ENCODE results near the gene DBX2.

The DBX2 gene

DNA sequence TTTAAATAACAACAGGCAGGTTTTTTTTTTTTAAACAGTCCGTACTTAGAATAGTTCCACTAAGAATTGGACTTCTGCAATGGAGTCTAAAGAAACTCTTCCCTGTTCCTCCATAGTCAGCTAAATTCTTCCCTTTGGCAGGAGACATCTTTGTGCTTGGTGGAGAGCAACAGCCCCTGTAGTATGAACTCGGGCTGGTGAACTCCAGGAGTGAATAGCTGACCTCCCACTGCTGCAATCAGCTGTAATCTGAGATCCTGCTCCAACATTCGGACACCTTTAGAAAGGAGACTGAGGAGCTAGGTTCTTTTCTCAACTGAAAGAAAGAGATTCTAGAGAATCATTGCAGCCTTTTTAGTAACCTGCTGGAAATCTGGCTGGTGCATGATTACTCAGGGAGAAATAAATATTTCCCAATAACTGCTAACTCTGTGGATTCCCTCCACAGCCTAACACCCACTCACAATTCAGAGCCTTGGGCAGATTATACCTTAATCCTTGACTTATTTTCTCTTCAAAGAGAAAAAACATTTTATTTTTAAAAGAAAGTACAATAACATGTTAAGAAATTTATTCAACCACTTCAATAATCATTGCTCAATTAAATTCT lies 25.6 kb upstream of the DBX2 start:
- no peaks in the 10 kb centered on the region for H3F3A ChIP-seq (ENCODE audit: insufficient read depth)
- no peaks in the 10 kb centered on the region for H3K27me3 ChIP-seq (ENCODE audit: low read length)
- no peaks in the 10 kb centered on the region for H3K79me2 ChIP-seq (ENCODE audit: insufficient read depth, low read length)
- no peak overlapping the region for H3K4me2 ChIP-seq (ENCODE audit: low read depth, low read length, poor library complexity, severe bottlenecking)
- no peak overlapping the region for H3K27ac ChIP-seq (ENCODE audit: low read depth, low read length)
- no peaks in the 10 kb centered on the region; the same call in 1 of the 2 replicates for H3K9me2 ChIP-seq (replicated peaks; ENCODE audit: insufficient read depth, low read length)
- no peak overlapping the region for H3K4me3 ChIP-seq (ENCODE audit: insufficient read depth, low read length, poor library complexity, severe bottlenecking)
- no peak overlapping the region for H3K9ac ChIP-seq (ENCODE audit: low read length)
- TF ChIP-seq, protein P1, sequence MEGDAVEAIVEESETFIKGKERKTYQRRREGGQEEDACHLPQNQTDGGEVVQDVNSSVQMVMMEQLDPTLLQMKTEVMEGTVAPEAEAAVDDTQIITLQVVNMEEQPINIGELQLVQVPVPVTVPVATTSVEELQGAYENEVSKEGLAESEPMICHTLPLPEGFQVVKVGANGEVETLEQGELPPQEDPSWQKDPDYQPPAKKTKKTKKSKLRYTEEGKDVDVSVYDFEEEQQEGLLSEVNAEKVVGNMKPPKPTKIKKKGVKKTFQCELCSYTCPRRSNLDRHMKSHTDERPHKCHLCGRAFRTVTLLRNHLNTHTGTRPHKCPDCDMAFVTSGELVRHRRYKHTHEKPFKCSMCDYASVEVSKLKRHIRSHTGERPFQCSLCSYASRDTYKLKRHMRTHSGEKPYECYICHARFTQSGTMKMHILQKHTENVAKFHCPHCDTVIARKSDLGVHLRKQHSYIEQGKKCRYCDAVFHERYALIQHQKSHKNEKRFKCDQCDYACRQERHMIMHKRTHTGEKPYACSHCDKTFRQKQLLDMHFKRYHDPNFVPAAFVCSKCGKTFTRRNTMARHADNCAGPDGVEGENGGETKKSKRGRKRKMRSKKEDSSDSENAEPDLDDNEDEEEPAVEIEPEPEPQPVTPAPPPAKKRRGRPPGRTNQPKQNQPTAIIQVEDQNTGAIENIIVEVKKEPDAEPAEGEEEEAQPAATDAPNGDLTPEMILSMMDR (IDR thresholded peaks at IDR 0.05; ENCODE audit: insufficient read depth, low read length, poor library complexity, severe bottlenecking): no peak
- no peak for TF ChIP-seq EZH2phosphoT487 (conservative IDR thresholded peaks at IDR 0.05; ENCODE audit: low read length)
- no peaks in the 10 kb centered on the region for H3K9me3 ChIP-seq (ENCODE audit: insufficient read depth, low read length)
- no peak overlapping the region for H2AFZ ChIP-seq (ENCODE audit: low read depth, low read length, severe bottlenecking)
- H4K20me1 ChIP-seq (ENCODE audit: low read depth, low read length): no peaks in the 10 kb centered on the region
- no peaks in the 10 kb centered on the region for H3K36me3 ChIP-seq (ENCODE audit: low read length)

DNA sequence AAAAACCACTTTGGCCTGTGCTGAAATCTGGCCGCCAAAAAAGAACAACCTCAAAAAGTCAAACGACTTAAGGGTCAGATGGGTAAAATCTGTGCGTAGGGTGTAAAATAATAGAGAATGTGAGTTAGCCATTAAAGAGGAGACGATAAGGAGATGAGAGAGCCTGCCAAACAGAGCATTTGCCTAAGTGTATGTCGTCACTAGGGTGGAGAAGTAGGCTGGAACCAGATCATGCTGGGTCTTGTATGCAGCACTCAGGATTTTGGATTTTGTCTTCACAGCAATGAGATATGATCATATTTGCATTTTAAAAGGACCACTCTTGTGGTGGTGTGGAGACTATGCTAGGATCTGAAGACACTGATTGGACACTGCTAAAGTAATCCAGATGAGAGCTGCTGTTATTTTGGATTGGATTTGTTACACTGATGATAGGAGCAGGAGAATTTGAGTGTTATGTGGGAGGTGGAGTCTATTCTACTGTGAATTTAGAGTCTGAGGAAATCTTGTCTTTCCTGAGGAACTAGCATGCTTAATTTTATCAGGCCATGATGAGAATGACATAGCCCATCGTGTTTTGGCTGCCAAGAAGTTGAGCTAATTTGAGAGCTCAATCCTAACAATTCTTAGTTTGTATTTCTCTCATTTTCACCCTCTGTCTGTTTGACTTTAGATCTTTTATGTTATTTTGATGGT lies 24.8 kb upstream of the DBX2 start:
- H3F3A ChIP-seq (ENCODE audit: insufficient read depth): no peaks in the 10 kb centered on the region
- no peaks in the 10 kb centered on the region; the same call in 1 of the 2 replicates for H3K9me2 ChIP-seq (replicated peaks; ENCODE audit: insufficient read depth, low read length)
- no peak overlapping the region for H2AFZ ChIP-seq (ENCODE audit: low read depth, low read length, severe bottlenecking)
- no peak overlapping the region for H3K4me3 ChIP-seq (ENCODE audit: insufficient read depth, low read length, poor library complexity, severe bottlenecking)
- H4K20me1 ChIP-seq (ENCODE audit: low read depth, low read length): no peaks in the 10 kb centered on the region
- no peak for TF ChIP-seq EZH2phosphoT487 (conservative IDR thresholded peaks at IDR 0.05; ENCODE audit: low read length)
- TF ChIP-seq, protein P1 (IDR thresholded peaks at IDR 0.05; ENCODE audit: insufficient read depth, low read length, poor library complexity, severe bottlenecking): no peak
- no peaks in the 10 kb centered on the region for H3K36me3 ChIP-seq (ENCODE audit: low read length)
- no peak overlapping the region for H3K4me2 ChIP-seq (ENCODE audit: low read depth, low read length, poor library complexity, severe bottlenecking)
- no peaks in the 10 kb centered on the region for H3K27me3 ChIP-seq (ENCODE audit: low read length)
- H3K27ac ChIP-seq (ENCODE audit: low read depth, low read length): no peak overlapping the region
- H3K79me2 ChIP-seq (ENCODE audit: insufficient read depth, low read length): no peaks in the 10 kb centered on the region
- H3K9me3 ChIP-seq (ENCODE audit: insufficient read depth, low read length): no peaks in the 10 kb centered on the region
- H3K9ac ChIP-seq (ENCODE audit: low read length): no peak overlapping the region

DNA sequence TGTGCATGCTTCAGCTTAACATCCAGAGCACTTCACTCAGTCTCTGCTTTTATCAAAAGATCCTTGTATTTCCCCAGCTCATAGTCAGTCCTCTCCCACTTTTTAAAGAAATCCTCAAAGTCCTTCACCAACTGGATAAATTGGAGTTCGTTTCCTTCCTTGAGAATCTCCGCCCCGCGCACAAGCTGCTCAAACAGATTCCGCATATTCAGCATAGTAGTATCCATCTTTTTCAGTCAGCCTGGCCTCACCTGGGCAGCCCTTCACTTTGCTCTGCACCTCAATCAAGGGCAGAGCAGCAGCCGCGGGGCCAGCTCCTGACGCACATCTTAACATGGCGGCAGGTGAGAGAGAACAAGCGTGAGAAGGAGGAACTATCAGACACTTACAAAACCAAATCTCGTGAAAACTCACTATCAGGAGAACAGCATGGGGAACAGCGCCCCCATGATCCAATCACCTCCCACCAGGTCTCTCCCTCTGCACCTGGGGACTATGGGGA lies 14.3 kb upstream of the DBX2 start:
- Histone ChIP-seq H3K36me3 (ENCODE audit: low read length) (no peaks in the 10 kb centered on the region), H2AFZ (ENCODE audit: low read depth, low read length, severe bottlenecking) (no peak overlapping the region), H4K20me1 (ENCODE audit: low read depth, low read length) (no peaks in the 10 kb centered on the region), H3K27me3 (ENCODE audit: low read length) (no peaks in the 10 kb centered on the region), H3K9ac (ENCODE audit: low read length) (no peak overlapping the region), H3F3A (ENCODE audit: insufficient read depth) (no peaks in the 10 kb centered on the region), H3K9me2 (replicated peaks; ENCODE audit: insufficient read depth, low read length) (no peaks in the 10 kb centered on the region; the same call in 1 of the 2 replicates), H3K27ac (ENCODE audit: low read depth, low read length) (no peak overlapping the region), H3K4me2 (ENCODE audit: low read depth, low read length, poor library complexity, severe bottlenecking) (no peak overlapping the region), H3K9me3 (ENCODE audit: insufficient read depth, low read length) (0 out of 2 replicates have a peak, but pooled peaks cover 5% of the 10 kb centered on the region), H3K79me2 (ENCODE audit: insufficient read depth, low read length) (no peaks in the 10 kb centered on the region), H3K4me3 (ENCODE audit: insufficient read depth, low read length, poor library complexity, severe bottlenecking) (no peak overlapping the region)
- TF ChIP-seq, protein P1 (IDR thresholded peaks at IDR 0.05; ENCODE audit: insufficient read depth, low read length, poor library complexity, severe bottlenecking): no peak
- no peak for TF ChIP-seq EZH2phosphoT487 (conservative IDR thresholded peaks at IDR 0.05; ENCODE audit: low read length)
